ENCODE data around the gene SBK3. TPM values are rescaled to one million over a fixed set of nuclear protein-coding genes. Genes with fewer than 3 reads are reported as not detected.

Gene SBK3
- total and polyA plus RNA-seq, 10 of the 15 experiments (the other 5 are each of a cell fraction or from before 2014, with no cell fraction given): not detected

DNA sequence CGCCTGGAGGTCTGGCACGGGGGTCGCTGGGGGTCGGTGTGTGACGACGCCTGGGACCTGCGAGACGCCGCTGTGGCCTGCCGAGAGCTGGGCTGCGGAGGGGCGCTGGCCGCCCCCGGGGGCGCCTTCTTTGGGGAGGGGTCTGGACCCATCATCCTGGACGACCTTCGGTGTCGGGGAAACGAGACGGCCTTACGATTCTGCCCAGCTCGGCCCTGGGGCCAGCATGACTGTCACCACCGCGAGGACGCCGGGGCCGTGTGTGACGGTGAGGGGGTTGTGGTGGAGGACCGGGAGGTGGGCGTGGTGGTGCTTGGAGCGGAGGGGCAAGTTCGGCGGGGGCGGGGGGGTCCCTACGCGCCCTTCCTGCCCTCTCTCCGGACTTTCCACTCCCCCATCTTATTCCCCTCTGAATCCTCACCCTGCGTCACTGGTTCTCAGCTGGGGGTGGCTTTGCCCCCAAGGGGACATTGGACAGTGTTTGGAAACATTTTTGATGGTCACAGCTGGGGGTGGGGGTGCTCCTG, 51.6 kb downstream of the SBK3 start (continued):
- TF ChIP-seq TCF3 (IDR thresholded peaks at IDR 0.05; ENCODE audit: borderline replicate concordance, insufficient read depth, low read depth, low read length) (no peak), ZNF622 (IDR thresholded peaks at IDR 0.05) (no peak), PAX8 (IDR thresholded peaks at IDR 0.05) (no peak), EZH2 (IDR thresholded peaks at IDR 0.05; ENCODE audit: borderline replicate concordance, control insufficient read depth, low read depth, low read length) (no peak), CREM (IDR thresholded peaks at IDR 0.05; ENCODE audit: low read depth) (no peak)
- TF ChIP-seq, protein P1, sequence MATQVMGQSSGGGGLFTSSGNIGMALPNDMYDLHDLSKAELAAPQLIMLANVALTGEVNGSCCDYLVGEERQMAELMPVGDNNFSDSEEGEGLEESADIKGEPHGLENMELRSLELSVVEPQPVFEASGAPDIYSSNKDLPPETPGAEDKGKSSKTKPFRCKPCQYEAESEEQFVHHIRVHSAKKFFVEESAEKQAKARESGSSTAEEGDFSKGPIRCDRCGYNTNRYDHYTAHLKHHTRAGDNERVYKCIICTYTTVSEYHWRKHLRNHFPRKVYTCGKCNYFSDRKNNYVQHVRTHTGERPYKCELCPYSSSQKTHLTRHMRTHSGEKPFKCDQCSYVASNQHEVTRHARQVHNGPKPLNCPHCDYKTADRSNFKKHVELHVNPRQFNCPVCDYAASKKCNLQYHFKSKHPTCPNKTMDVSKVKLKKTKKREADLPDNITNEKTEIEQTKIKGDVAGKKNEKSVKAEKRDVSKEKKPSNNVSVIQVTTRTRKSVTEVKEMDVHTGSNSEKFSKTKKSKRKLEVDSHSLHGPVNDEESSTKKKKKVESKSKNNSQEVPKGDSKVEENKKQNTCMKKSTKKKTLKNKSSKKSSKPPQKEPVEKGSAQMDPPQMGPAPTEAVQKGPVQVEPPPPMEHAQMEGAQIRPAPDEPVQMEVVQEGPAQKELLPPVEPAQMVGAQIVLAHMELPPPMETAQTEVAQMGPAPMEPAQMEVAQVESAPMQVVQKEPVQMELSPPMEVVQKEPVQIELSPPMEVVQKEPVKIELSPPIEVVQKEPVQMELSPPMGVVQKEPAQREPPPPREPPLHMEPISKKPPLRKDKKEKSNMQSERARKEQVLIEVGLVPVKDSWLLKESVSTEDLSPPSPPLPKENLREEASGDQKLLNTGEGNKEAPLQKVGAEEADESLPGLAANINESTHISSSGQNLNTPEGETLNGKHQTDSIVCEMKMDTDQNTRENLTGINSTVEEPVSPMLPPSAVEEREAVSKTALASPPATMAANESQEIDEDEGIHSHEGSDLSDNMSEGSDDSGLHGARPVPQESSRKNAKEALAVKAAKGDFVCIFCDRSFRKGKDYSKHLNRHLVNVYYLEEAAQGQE (IDR thresholded peaks at IDR 0.05; ENCODE audit: low read depth, low read length): no peak

DNA sequence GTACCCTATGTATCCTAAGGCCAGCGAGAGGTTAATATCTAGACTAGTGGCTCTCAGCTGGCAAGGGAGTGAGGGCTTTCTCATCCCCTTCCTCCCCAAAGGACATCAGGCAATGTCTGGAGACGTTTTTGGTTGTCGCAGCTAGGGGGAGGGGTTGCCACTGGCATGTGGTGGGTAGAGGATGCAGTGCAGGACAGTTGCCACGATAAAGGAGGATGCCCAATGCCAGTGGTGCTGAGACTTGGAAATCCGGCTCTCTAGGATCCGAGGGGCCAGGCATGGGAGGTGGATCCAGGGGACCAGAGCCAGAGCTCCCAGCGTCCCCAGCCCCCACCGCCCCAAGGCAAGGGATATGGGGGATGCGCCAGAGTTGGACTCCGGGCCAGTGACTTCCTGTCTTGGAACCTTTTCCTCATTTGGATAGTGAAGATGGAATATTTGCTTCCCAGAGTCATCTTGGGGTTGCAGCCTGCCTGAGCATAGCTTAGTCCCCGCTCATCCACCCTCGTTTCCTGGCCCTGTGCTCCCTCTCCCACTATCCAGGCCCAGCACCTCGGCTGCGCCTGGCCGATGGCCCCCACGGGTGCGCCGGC, 52.2 kb downstream of the SBK3 start:
- H3K36me3 ChIP-seq (ENCODE audit: control insufficient read depth in 2 of 2, insufficient read depth in 2 of 2, low read length in 1 of 2): no peaks in the 10 kb centered on the region
- intact Hi-C loops (cut with micrococcal nuclease; ENCODE audit: unreplicated experiment) (no loop called here), in situ Hi-C loops (cut with MboI) (no loop called here)
- H2AFZ ChIP-seq (ENCODE audit: control insufficient read depth, low read depth, low read length): no peak overlapping the region
- no peaks in the 10 kb centered on the region for H4K20me1 ChIP-seq (ENCODE audit: control insufficient read depth, insufficient read depth)
- H3K27ac ChIP-seq (ENCODE audit: control insufficient read depth, insufficient read depth): no peak overlapping the region
- no peak overlapping the region for H3K9ac ChIP-seq (ENCODE audit: control insufficient read depth, insufficient read depth, low read length)
- WGBS (ENCODE audit: insufficient coverage, insufficient replicate concordance, low lambda C conversion rate, missing lambda C conversion rate): 50% methylated on average over 18 of the region's 18 CpGs
- no peak for FAIRE-seq
- no peaks in the 10 kb centered on the region for H3K9me3 ChIP-seq (replicated peaks; ENCODE audit: control insufficient read depth, insufficient read depth, low read length)
- ChIA-PET RAD21 (ENCODE audit: unreplicated experiment) (interaction anchor here (0.7 kb wide), 1 partner anchor 10 kb away, joined by 4 read pairs; no protein-coding TSS in a partner anchor), POLR2A (no interaction called here), CTCF (interaction anchor here (3.1 kb wide), 1 partner anchor 11 kb away, joined by 12 read pairs; no protein-coding TSS in a partner anchor), SMC1A (ENCODE audit: uncharacterized antibody, unreplicated experiment) (no interaction called here)
- TF ChIP-seq SPI1 (IDR thresholded peaks at IDR 0.05; ENCODE audit: borderline replicate concordance, insufficient read depth, low read depth, low read length): no peak
- no peak for TF ChIP-seq STAT1 (conservative IDR thresholded peaks at IDR 0.05)
- TF ChIP-seq SREBF2 (IDR thresholded peaks at IDR 0.05; ENCODE audit: low read length): no peak
- no peak for TF ChIP-seq HCFC1 (IDR thresholded peaks at IDR 0.05; ENCODE audit: low read length)
- no peak for TF ChIP-seq TCF3 (IDR thresholded peaks at IDR 0.05; ENCODE audit: borderline replicate concordance, insufficient read depth, low read depth, low read length)
- TF ChIP-seq ZNF622 (IDR thresholded peaks at IDR 0.05): no peak
- no peak for TF ChIP-seq FOXK2 (IDR thresholded peaks at IDR 0.05)
- no peak for TF ChIP-seq POLR2A (IDR thresholded peaks at IDR 0.05; ENCODE audit: low read depth, low read length)
- TF ChIP-seq WRNIP1 (IDR thresholded peaks at IDR 0.05; ENCODE audit: borderline replicate concordance, low read depth, low read length): no peak
- no peak for TF ChIP-seq PAX8 (IDR thresholded peaks at IDR 0.05)
- TF ChIP-seq ZNF207 (IDR thresholded peaks at IDR 0.05; ENCODE audit: borderline replicate concordance): no peak
- no peak for TF ChIP-seq FOS (IDR thresholded peaks at IDR 0.05; ENCODE audit: borderline replicate concordance, extremely low read depth, insufficient read length)
- no peak for TF ChIP-seq ETV6 (conservative IDR thresholded peaks at IDR 0.05 in 1 of 2, IDR thresholded peaks at IDR 0.05 in 1 of 2; ENCODE audit: borderline replicate concordance in 1 of 2, low read depth in 1 of 2)
- TF ChIP-seq, protein P2, sequence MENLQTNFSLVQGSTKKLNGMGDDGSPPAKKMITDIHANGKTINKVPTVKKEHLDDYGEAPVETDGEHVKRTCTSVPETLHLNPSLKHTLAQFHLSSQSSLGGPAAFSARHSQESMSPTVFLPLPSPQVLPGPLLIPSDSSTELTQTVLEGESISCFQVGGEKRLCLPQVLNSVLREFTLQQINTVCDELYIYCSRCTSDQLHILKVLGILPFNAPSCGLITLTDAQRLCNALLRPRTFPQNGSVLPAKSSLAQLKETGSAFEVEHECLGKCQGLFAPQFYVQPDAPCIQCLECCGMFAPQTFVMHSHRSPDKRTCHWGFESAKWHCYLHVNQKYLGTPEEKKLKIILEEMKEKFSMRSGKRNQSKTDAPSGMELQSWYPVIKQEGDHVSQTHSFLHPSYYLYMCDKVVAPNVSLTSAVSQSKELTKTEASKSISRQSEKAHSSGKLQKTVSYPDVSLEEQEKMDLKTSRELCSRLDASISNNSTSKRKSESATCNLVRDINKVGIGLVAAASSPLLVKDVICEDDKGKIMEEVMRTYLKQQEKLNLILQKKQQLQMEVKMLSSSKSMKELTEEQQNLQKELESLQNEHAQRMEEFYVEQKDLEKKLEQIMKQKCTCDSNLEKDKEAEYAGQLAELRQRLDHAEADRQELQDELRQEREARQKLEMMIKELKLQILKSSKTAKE (IDR thresholded peaks at IDR 0.05; ENCODE audit: low read depth, poor library complexity, severe bottlenecking): no peak
- no peaks in the 10 kb centered on the region; a peak in 1 of 4 replicates for H3K27me3 ChIP-seq (replicated peaks in 1 of 2; ENCODE audit: control insufficient read depth in 2 of 2, insufficient read depth in 2 of 2, low read length in 1 of 2)
- H3K4me3 ChIP-seq: no peak overlapping the region
- no peak for ATAC-seq
- BruUV-seq (replicated peaks): no TSS peak
- no peaks in the 10 kb centered on the region for H3K4me1 ChIP-seq (ENCODE audit: control insufficient read depth, insufficient read depth, low read length)
- no peak for DNase-seq (ENCODE audit: low read depth, low spot score)
- no peak overlapping the region for H3K4me2 ChIP-seq (ENCODE audit: control insufficient read depth, insufficient read depth)
- H3K79me2 ChIP-seq (ENCODE audit: control insufficient read depth, insufficient read depth, low read length): no peaks in the 10 kb centered on the region
